GM12878 (cell line): Measurements from ENCODE around the gene GAL. TPM values are rescaled to one million over a fixed set of nuclear protein-coding genes. Genes with fewer than 3 reads are reported as not detected.

Experiments used
- ATAC-seq: fragments of 200-7000 bp; cut with Tn5 transposase; 3 replicates; pipeline ENCODE4 v1.9.1; 2020; ENCODE audit warnings: mild to moderate bottlenecking, moderate library complexity
- BruUV-seq: library from RNA; stranded (reverse); fragments of 400-500 nt; replicated peaks from 2 replicates; lab custom pipeline; 2021; lab: Mats Ljungman, UMichigan
- CTCF ChIA-PET: fragments of 300-600 bp; sonication (Branson Sonifier 250); formaldehyde crosslinking; extraction: SDS; loops from one replicate; lab custom pipeline; 2021; ENCODE audit warnings: inconsistent platforms; lab: Yijun Ruan, JAX
- POLR2A ChIA-PET: fragments of 350-600 bp; formaldehyde crosslinking; extraction: SDS; loops from one replicate; lab custom pipeline; 2021; ENCODE audit warnings: inconsistent platforms; lab: Charles Lee
- RAD21 ChIA-PET: fragments of 300-600 bp; sonication (Branson Sonifier 250); formaldehyde crosslinking; loops from one replicate; lab custom pipeline; 2023; ENCODE audit warnings: antibody characterized with exemption; ENCODE audit not compliant: unreplicated experiment; lab: Charles Lee
- SMC1A ChIA-PET: fragments of 300-600 bp; sonication (Branson Sonifier 250); formaldehyde crosslinking; loops from one replicate; lab custom pipeline; 2023; ENCODE audit not compliant: unreplicated experiment, uncharacterized antibody; lab: Charles Lee
- DNase-seq: peaks from one replicate; pipeline ENCODE4 v3.0.0-alpha.2; 2011; ENCODE audit warnings: low read depth, low spot score
- FAIRE-seq: peaks from 3 replicates; lab custom pipeline; 2011; peaks lifted over from hg19 to GRCh38; lab: Jason Lieb, UNC
- H2AFZ ChIP-seq: 2 replicates; pipeline ENCODE4 v1.6.0; 2011; ENCODE audit warnings: low read depth, low read length, control low read depth; ENCODE audit not compliant: control insufficient read depth
- H3K27ac ChIP-seq: 2 replicates; pipeline ENCODE4 v1.5.1; 2011; ENCODE audit warnings: control low read depth; ENCODE audit not compliant: control insufficient read depth, insufficient read depth
- H3K27me3 ChIP-seq, 2 experiments: replicated peaks in 1 of 2; 2 replicates each; pipeline versions ENCODE4 v1.6.0 to v1.6.1; 2011; ENCODE audit warnings: low read length in 1 of 2; ENCODE audit not compliant: control insufficient read depth in 2 of 2, insufficient read depth in 2 of 2
- H3K36me3 ChIP-seq, 2 experiments: 2 replicates each; pipeline ENCODE4 v1.5.1; 2011; ENCODE audit warnings: low read length in 1 of 2; ENCODE audit not compliant: control insufficient read depth in 2 of 2, insufficient read depth in 2 of 2
- H3K4me1 ChIP-seq: 2 replicates; pipeline ENCODE4 v1.6.1; 2011; ENCODE audit warnings: mild to moderate bottlenecking, low read length, moderate library complexity, mixed read lengths; ENCODE audit not compliant: control insufficient read depth, insufficient read depth
- H3K4me2 ChIP-seq: 2 replicates; pipeline ENCODE4 v1.6.0; 2011; ENCODE audit warnings: control low read depth; ENCODE audit not compliant: control insufficient read depth, insufficient read depth
- H3K4me3 ChIP-seq: fragments of 200-600 bp; sonication (generic); 2 replicates; pipeline ENCODE4 v1.5.1; 2016
- H3K79me2 ChIP-seq: 2 replicates; pipeline ENCODE4 v1.6.0; 2011; ENCODE audit warnings: low read length; ENCODE audit not compliant: control insufficient read depth, insufficient read depth
- H3K9ac ChIP-seq: 2 replicates; pipeline ENCODE4 v1.8.0; 2011; ENCODE audit warnings: low read length, control low read depth, mixed read lengths; ENCODE audit not compliant: control insufficient read depth, insufficient read depth
- H3K9me3 ChIP-seq: replicated peaks from 3 replicates; pipeline ENCODE4 v1.5.1; 2011; ENCODE audit warnings: mild to moderate bottlenecking, low read length; ENCODE audit not compliant: control insufficient read depth, insufficient read depth
- H4K20me1 ChIP-seq: 2 replicates; pipeline ENCODE4 v1.6.0; 2011; ENCODE audit not compliant: control insufficient read depth, insufficient read depth
- CBX3 ChIP-seq: fragments of 200-600 bp; sonication (generic); IDR thresholded peaks from 2 replicates; pipeline ENCODE4 v1.6.1; 2016; ENCODE audit warnings: low read depth, borderline replicate concordance
- FOXK2 ChIP-seq: fragments of 450-650 bp; IDR thresholded peaks from 2 replicates; pipeline ENCODE4 v1.6.1; 2017; ENCODE audit warnings: mild to moderate bottlenecking, moderate library complexity
- GATAD2B ChIP-seq: fragments of 450-650 bp; conservative IDR thresholded peaks from 2 replicates; pipeline ENCODE4 v1.6.1; 2017; ENCODE audit warnings: low read depth, mild to moderate bottlenecking, moderate library complexity
- HDAC6 ChIP-seq: fragments of 200-600 bp; sonication (generic); IDR thresholded peaks from one replicate; pipeline ENCODE4 v1.8.0; 2017; ENCODE audit warnings: antibody characterized with exemption; ENCODE audit not compliant: unreplicated experiment
- JUNB ChIP-seq: IDR thresholded peaks from 2 replicates; pipeline ENCODE4 v1.6.1; 2016; ENCODE audit warnings: antibody characterized with exemption, mild to moderate bottlenecking
- KAT2A ChIP-seq: conservative IDR thresholded peaks from 2 replicates; pipeline ENCODE4 v1.6.1; 2011; ENCODE audit warnings: low read depth, low read length; ENCODE audit not compliant: control insufficient read depth
- KDM1A ChIP-seq: fragments of 200-600 bp; sonication (generic); IDR thresholded peaks from 2 replicates; pipeline ENCODE4 v1.6.1; 2016; ENCODE audit warnings: borderline replicate concordance
- MTA3 ChIP-seq: IDR thresholded peaks from 2 replicates; pipeline ENCODE4 v1.6.1; 2012; ENCODE audit warnings: low read length, inconsistent platforms, borderline replicate concordance
- MYB ChIP-seq: fragments of 150-350 bp; IDR thresholded peaks from 2 replicates; pipeline ENCODE4 v1.6.1; 2014; ENCODE audit warnings: mild to moderate bottlenecking, low read depth, low read length, borderline replicate concordance
- SIX5 ChIP-seq: IDR thresholded peaks from 2 replicates; pipeline ENCODE4 v1.6.1; 2011; ENCODE audit warnings: mild to moderate bottlenecking, low read depth, low read length, moderate library complexity; ENCODE audit not compliant: severe bottlenecking
- SP1 ChIP-seq: IDR thresholded peaks from one replicate; pipeline ENCODE4 v1.6.1; 2011; ENCODE audit warnings: low read depth, low read length
- SREBF2 ChIP-seq: IDR thresholded peaks from 2 replicates; pipeline ENCODE4 v1.6.1; 2012; ENCODE audit warnings: mild to moderate bottlenecking, low read length
- STAT3 ChIP-seq: IDR thresholded peaks from 2 replicates; pipeline ENCODE4 v1.6.1; 2011; ENCODE audit warnings: low read depth, low read length, improper control_type of control experiment
- USF2 ChIP-seq: IDR thresholded peaks from 2 replicates; pipeline ENCODE4 v1.6.1; 2011; ENCODE audit warnings: low read depth, low read length, improper control_type of control experiment, borderline replicate concordance
- ZNF384 ChIP-seq: IDR thresholded peaks from 2 replicates; pipeline ENCODE4 v1.6.1; 2012; ENCODE audit warnings: low read depth, mild to moderate bottlenecking, low read length, improper control_type of control experiment, borderline replicate concordance
- WGBS: methylation state at CpG from one replicate; pipeline ENCODE4 v1.1.6; 2016; ENCODE audit warnings: low lambda C conversion rate; ENCODE audit not compliant: insufficient replicate concordance, insufficient coverage; ENCODE audit errors: missing lambda C conversion rate; 5-methylcytosine and 5-hydroxymethylcytosine counted together
- in situ Hi-C: fragments of 300-500 bp; cut with MboI; formaldehyde crosslinking; loops from 9 replicates; pipeline ENCODE4 v1.14.3; 2018; ENCODE audit warnings: mixed read lengths
- intact Hi-C: fragments of 100-400 bp; cut with micrococcal nuclease; formaldehyde crosslinking; loops from one replicate; pipeline ENCODE4 v1.14.2; 2022; ENCODE audit not compliant: unreplicated experiment
- polyA plus RNA-seq, 11 experiments: library from polyadenylated mRNA; depleted of rRNA in 4 of 11; unstranded in 6 of 11; stranded (reverse) in 5 of 11; fragments of >200 nt; fragmentation: Nextera tagmentation in 4 of 11; fragmentation: Illumina TruSeq in 1 of 11; extraction: Ambion mirVana in 4 of 11; extraction: Trizol in 1 of 11; gene quantifications; 1 replicate in 1 of 11; 2 replicates in 10 of 11; pipeline versions ENCODE4 v1.2.1 to v1.2.3, GENCODE V29; 2011 to 2016; ENCODE audit warnings: inconsistent platforms in 2 of 11, missing spikeins in 2 of 11, low read depth in 1 of 11
- total RNA-seq, 4 experiments: library from RNA; depleted of rRNA in 3 of 4; stranded (reverse); fragments of >200 nt in 3 of 4; fragmentation: Illumina TruSeq in 1 of 4; extraction: Trizol in 1 of 4; gene quantifications; 2 replicates each; pipeline versions ENCODE4 v1.2.1 to v1.2.3, GENCODE V29; 2013 to 2021
- TF ChIP-seq, protein P1 (sequence below): IDR thresholded peaks from 2 replicates; pipeline ENCODE4 v1.6.1; 2011; ENCODE audit warnings: borderline replicate concordance, low read depth, mild to moderate bottlenecking, moderate library complexity, low read length; ENCODE audit not compliant: insufficient read depth, poor library complexity, severe bottlenecking

Gene GAL
- total and polyA plus RNA-seq, 10 of the 15 experiments (the other 5 are each of a cell fraction or from before 2014, with no cell fraction given), result 0.35 TPM; not detected in 9

DNA sequence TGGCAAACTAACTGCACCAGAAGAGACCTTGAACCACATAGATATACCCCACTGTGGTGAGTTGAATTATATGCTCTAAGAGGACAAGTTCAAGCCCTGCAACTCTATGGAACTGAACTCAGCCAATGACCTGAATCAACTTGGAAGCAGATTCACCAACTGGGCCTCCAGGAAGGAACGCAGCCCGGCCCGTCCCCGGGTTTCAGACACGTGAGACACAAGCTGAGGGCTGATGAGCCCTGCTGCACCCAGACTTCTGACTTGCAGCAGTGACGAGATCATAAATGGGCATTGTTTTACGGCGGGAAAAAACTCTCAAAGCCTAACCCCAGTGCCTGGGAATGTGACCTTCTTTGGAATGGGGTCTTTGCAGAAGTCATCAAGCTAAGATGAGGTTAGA, 28.5 kb upstream of the GAL start:
- Histone ChIP-seq H3K36me3 (no peaks in the 10 kb centered on the region), H3K4me2 (no peak overlapping the region)
- RAD21 ChIA-PET, result no interaction called here
- BruUV-seq, result no TSS peak
- TF ChIP-seq MTA3 (no peak), GATAD2B (no peak), SREBF2 (no peak)
- TF ChIP-seq, all 136 proteins: peak for 0
- in situ Hi-C loops, result no loop called here
- POLR2A ChIA-PET, result no interaction called here
- ATAC-seq (no peak), FAIRE-seq (no peak), DNase-seq (no peak)
- Histone ChIP-seq H3K27ac (no peak overlapping the region), H3K9me3 (no peaks in the 10 kb centered on the region), H3K79me2 (no peaks in the 10 kb centered on the region), H3K27me3 (no peaks in the 10 kb centered on the region; a peak in 1 of 4 replicates), H3K4me3 (no peak overlapping the region), H2AFZ (no peak overlapping the region), H3K4me1 (no peaks in the 10 kb centered on the region), H3K9ac (no peak overlapping the region), H4K20me1 (no peaks in the 10 kb centered on the region)
- WGBS, result 25% methylated on average over 8 of the region's 8 CpGs
- intact Hi-C loops, result no loop called here
- SMC1A ChIA-PET, result no interaction called here
- CTCF ChIA-PET, result no interaction called here

DNA sequence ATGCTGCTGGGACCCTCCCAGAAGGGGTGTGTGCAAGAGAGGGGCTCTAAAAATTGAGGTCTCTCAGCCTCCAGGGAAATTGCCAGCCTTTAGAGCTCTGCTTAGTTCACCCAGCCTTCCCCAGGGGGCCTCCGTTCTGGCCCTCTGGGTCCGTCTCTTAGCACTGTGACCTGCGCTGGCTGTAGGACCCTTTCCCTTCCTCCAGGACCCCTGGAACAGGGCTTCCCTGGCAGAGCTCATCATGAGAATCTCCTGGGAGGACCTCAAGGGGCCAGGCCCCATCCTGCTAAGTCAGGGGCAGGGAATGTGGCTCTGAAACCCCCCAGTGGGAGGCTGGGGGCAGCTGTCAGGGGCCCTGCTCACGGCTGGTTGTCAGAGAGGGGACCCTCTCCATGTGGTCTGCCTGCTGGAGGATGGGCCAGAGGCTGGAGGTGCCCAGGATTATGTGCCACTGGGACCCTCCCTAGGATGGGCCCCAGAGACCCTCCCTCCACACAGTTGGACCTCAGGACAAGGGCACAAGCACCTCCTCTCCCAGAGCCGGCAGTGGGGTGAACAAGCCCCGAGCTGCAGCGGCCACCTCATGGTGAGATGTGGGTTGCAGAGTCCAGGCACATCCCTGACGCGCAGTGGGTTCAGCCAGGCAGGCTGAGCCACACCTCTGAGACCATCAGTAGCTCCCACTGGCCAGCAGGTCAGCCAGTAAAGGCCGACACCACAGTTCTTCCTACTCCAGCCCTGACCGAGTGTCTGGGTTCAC, 27.1 kb upstream of the GAL start:
- H3K4me2 ChIP-seq, result no peak overlapping the region
- SMC1A ChIA-PET, result no interaction called here
- no peaks in the 10 kb centered on the region for H4K20me1 ChIP-seq
- no peaks in the 10 kb centered on the region for H3K79me2 ChIP-seq
- in situ Hi-C loops, result no loop called here
- no peaks in the 10 kb centered on the region; a peak in 2 of 4 replicates for H3K27me3 ChIP-seq
- WGBS, result 43% methylated on average over 10 of the region's 11 CpGs
- H3K36me3 ChIP-seq, result no peaks in the 10 kb centered on the region
- CTCF ChIA-PET, result no interaction called here
- RAD21 ChIA-PET, result no interaction called here
- no peak overlapping the region for H3K4me3 ChIP-seq
- BruUV-seq, result no TSS peak
- intact Hi-C loops, result no loop called here
- H3K9me3 ChIP-seq, result no peaks in the 10 kb centered on the region; the same call in 2 of the 3 replicates
- H3K4me1 ChIP-seq, result no peaks in the 10 kb centered on the region
- no peak overlapping the region for H2AFZ ChIP-seq
- POLR2A ChIA-PET, result no interaction called here
- H3K27ac ChIP-seq, result no peak overlapping the region
- no peak overlapping the region for H3K9ac ChIP-seq
- FAIRE-seq, result no peak
- no peak for ATAC-seq
- no peak for DNase-seq
- TF ChIP-seq SP1 (no peak), JUNB (no peak), SIX5 (no peak), KDM1A (no peak), KAT2A (no peak), FOXK2 (no peak), GATAD2B (no peak), USF2 (no peak), CBX3 (no peak), ZNF384 (no peak), HDAC6 (no peak), MYB (no peak), STAT3 (no peak)
- TF ChIP-seq, protein P1, sequence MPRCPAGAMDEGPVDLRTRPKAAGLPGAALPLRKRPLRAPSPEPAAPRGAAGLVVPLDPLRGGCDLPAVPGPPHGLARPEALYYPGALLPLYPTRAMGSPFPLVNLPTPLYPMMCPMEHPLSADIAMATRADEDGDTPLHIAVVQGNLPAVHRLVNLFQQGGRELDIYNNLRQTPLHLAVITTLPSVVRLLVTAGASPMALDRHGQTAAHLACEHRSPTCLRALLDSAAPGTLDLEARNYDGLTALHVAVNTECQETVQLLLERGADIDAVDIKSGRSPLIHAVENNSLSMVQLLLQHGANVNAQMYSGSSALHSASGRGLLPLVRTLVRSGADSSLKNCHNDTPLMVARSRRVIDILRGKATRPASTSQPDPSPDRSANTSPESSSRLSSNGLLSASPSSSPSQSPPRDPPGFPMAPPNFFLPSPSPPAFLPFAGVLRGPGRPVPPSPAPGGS, result no peak
